Hematopoietic multipotent progenitor cell treated with erythropoietin and hydrocortisone succinate and interleukin-3 and kit ligand, for 8 days (in vitro differentiated cells): ENCODE results near the gene C16orf87.

Source experiments
- DNase-seq: peaks from one replicate; pipeline ENCODE4 v3.0.0-alpha.2; 2015

C16orf87 gene

DNA sequence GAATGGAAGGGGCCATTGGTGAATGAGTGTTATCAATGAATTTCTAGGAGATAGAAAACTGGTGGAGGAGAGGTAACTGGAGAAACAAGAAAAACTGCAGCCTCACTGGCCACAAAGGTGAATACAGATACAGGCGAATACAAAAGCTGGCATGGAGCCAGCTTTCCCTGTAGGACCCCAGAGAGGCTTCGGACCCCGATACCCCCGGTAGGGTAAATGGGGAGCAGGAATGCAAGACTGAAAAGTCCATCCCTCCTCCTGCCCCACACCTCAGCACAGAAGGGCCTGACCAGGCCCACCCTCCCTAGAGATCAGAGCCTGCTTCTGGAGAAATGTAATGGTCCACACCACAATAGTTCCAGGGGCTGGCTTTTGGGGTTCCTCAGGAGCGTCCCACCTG lies 78.0 kb downstream of the C16orf87 start:
- no peak for DNase-seq

DNA sequence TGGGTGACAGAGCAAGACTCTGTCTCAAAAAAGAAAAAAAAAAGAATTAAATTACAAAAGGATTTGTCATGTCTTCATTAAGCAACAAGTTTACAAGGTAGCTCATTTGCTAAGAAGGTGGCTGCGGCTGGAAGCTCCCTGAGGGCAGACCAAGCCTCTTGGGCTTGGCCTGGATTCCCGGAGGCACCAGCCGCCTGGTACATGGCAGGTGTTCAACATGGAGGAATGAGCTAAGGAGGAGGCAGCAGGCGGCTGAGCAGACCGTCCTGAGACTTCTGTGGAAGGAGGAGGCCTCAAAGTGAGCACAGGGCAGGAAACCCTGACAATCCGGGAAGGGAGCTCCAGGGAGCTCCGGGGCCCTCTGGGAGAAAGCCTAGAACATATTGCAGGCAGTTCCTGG lies 79.6 kb downstream of the C16orf87 start:
- no peak for DNase-seq

DNA sequence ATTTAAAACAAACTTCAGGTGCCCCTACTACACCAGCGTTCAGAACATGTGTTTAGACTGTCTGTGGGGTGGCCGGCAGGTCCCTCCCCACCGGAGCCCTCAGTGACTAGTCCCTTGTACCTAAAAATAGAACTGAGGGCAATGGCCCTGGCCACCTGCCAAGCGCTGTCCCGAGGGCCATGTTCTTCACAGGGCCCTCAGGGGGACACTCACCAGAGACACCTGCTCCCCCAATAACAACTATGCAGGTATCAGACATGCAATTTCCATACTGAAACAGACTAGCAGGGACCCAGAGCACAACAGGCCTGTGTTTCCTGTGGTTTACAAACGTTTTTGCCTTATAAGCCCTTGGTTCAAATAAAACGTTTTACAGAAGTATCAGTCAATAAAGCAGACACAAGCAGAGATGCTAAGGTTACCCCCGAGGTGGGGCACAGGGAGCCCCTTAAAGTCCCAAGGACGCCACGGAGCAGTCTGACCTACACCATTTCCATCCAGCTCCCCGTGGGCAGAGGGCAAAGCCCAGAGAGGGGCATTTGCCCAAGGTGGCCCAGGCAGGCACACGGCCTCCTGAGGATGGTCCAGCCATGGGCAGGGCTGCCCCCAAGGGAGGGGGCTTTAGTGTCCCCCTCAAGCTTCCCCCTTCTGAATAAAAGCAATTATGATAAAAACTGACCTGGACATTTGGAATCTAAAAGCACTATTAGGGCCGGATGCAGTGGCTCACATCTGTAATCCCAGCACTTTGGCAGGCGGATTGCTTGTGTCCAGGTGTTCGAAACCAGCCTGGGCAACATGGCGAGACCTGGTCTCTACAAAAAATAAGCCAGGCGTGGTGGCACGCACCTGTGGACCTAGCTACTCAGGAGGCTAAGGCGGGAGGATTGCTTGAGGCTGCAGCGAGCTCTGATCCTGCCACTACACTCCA lies 81.9 kb downstream of the C16orf87 start:
- no peak for DNase-seq

DNA sequence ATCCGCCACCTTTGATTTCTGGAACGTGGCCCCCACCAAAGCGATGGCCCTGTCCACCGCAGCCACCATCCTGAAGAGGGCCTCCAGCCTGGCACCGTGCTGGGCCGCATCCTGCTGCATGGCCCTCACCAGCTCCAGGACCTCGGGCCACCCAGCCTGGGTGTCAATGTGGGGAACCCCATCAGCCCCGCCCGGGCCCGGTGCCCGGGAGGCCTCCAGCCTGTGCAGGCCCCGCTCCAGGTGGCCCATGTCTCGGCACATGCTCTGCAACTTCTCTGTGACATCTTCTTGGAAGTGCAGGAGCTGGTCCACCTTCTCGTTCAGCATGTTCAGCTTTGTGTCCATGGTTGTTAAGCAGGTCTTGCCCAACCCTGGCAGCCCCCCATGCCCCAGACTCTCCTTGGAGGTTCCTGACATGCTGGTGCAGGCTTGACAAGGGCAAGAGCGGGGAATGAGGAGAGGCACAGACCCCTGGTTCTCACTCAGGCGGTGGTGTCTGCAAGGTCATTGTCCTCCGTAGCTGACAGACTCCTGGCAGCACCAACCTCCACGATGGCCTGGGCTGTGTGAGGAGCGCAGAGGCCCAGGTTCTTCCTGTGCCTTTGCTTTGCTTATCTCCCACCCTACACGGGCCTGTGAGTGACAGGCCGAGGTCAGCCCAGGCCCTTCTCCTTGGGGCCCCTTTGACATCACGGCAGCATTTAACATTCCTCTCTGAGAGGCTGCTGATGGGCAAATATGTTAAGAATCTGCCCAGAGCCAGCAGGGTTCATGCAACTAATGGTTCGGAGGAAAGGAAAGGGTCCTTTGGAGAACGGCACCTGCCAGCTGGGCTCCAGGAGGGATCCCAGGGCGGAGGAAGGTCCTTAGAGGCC lies 83.0 kb downstream of the C16orf87 start, which contains the start of gene MYLK3:
TSS of gene MYLK3 (minus strand) at position 568 of the 875 bp plus-strand sequence. CDS start at position 417, 151 bp downstream.
- no peak for DNase-seq

DNA sequence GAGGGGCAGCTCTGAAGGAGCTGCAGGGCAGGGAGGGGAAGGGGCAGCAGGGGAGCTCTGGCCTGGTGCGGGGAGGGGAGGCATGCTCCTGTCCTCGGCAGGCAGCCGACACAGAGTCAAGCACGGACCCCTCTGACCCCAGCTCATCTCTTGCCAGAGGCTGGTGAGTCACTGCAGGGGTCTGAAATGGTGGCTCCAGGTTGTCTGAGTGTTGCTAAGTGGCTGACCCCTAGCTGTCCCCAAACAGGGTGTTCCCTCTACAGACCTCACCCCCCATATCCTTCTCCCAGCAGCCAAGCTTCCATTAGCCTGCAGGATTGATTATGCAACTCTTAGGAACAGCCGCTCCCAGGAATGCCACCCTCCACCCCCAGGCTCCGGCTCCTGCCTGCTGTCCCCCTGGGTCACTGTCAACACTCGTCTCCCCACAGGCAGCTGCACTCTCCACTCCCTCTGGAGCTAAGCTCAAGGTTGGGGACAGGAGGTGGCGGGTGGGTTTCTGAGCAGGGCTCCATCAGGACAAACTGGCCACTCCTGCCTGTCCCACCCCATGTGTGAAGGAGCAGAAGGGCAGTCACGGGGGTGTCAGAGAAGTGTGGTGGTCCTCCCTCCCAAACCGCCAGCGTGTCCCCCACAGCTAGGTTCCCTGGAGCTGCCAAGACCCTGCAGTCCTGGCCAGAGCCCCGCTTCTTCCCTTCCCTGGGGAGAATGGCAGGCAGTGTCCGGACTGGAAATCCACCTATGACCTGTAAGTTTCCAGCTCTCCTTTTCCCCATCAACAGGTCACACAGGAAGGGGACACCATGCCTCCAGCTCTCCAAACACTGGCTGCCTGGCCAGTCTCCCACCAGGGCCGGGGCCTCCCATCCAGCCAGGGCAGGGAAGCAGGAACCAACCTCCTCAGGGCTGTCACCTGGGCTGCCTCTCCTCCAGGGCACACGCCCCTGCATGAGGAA lies 83.9 kb downstream of the C16orf87 start:
- DNase-seq = no peak
